Fibroblast of skin of left biceps (primary cell): ENCODE measurements around the gene UBTD1.
"Not testable (repeated sequence)": the region's sequence is repeated elsewhere in the genome, so short reads cannot be mapped to it uniquely, and the experiment has no call there.

ENCODE experiments used
- DNase-seq, 2 experiments: peaks; one replicate each; pipeline ENCODE4 v3.0.0-alpha.2; 2013; ENCODE audit warnings: low read depth in 2 of 2

The UBTD1 gene

GRCh38 chr10:97538839-97539238 lies 40.1 kb downstream of the UBTD1 start:
- DNase-seq, result no peak

- peak; percentile 65 to 69 for DNase-seq
Measured at GRCh38 chr10:97539523-97540200, 40.9 kb downstream of the UBTD1 start.

- DNase-seq, result no peak
Measured at GRCh38 chr10:97540669-97541500, 42.2 kb downstream of the UBTD1 start.

GRCh38 chr10:97542169-97543024 lies 43.7 kb downstream of the UBTD1 start:
- DNase-seq, result peak; percentile 72 to 77

GRCh38 chr10:97543025-97543546 lies 44.4 kb downstream of the UBTD1 start:
- DNase-seq, result peak; percentile 86 to 87

GRCh38 chr10:97546456-97547270 lies 47.9 kb downstream of the UBTD1 start:
- no peak for DNase-seq

GRCh38 chr10:97547271-97547600 lies 48.5 kb downstream of the UBTD1 start:
- DNase-seq, result no peak

- DNase-seq, result no peak
Measured at GRCh38 chr10:97547962-97548361, 49.2 kb downstream of the UBTD1 start.

GRCh38 chr10:97548828-97549455 lies 50.2 kb downstream of the UBTD1 start:
- no peak for DNase-seq

GRCh38 chr10:97549587-97550322 lies 51.0 kb downstream of the UBTD1 start:
- DNase-seq, result no peak

GRCh38 chr10:97550336-97551149 lies 51.8 kb downstream of the UBTD1 start:
- no peak for DNase-seq

- no peak for DNase-seq
Measured at GRCh38 chr10:97551271-97551670, 52.5 kb downstream of the UBTD1 start.

- DNase-seq, result peak in 1 of 2 experiments; percentile 24
Measured at GRCh38 chr10:97553575-97554031, 54.9 kb downstream of the UBTD1 start.

GRCh38 chr10:97554336-97554735 lies 55.6 kb downstream of the UBTD1 start:
- not testable (repeated sequence) for DNase-seq

- not testable (repeated sequence) for DNase-seq
Measured at GRCh38 chr10:97555541-97555940, 56.8 kb downstream of the UBTD1 start.

- not testable (repeated sequence) for DNase-seq
Measured at GRCh38 chr10:97560731-97561381, 62.1 kb downstream of the UBTD1 start.

GRCh38 chr10:97561386-97562077 lies 62.8 kb downstream of the UBTD1 start:
- DNase-seq, result not testable (repeated sequence)

- not testable (repeated sequence) for DNase-seq
Measured at GRCh38 chr10:97562329-97562728, 63.6 kb downstream of the UBTD1 start.
